GM18498 (cell line): ENCODE data around the gene APOO.

Source experiments
- ATAC-seq: cut with Tn5 transposase; IDR thresholded peaks from one replicate; pipeline ENCODE4 v1.9.1; 2021; ENCODE audit warnings: mild to moderate bottlenecking, moderate library complexity; ENCODE audit not compliant: unreplicated experiment

APOO gene

DNA sequence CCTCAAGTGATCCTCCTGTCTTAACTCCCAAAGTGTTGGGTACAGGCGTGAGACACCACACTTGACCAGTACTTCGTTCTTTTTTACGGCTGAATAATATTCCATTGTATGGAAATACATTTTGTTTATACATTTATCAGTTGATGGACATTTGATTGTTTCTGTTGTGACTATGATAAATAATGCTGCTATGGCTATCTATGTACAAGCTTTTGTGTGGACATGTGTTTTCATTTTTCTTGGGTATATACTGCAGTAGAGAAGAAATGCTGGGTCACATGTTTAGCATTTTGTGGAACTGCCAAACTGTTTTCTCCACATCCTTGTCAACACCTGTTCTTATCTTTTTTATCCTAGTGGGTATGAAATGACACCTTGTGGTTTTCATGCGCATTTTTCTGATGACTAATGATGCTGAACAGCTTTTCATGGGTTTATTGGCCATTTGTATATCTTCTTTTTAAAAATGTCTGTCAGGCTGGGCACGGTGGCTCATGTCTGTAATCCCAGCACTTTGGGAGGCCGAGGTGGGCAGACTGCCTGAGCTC lies 87.4 kb downstream of the APOO start:
- no peak for ATAC-seq

DNA sequence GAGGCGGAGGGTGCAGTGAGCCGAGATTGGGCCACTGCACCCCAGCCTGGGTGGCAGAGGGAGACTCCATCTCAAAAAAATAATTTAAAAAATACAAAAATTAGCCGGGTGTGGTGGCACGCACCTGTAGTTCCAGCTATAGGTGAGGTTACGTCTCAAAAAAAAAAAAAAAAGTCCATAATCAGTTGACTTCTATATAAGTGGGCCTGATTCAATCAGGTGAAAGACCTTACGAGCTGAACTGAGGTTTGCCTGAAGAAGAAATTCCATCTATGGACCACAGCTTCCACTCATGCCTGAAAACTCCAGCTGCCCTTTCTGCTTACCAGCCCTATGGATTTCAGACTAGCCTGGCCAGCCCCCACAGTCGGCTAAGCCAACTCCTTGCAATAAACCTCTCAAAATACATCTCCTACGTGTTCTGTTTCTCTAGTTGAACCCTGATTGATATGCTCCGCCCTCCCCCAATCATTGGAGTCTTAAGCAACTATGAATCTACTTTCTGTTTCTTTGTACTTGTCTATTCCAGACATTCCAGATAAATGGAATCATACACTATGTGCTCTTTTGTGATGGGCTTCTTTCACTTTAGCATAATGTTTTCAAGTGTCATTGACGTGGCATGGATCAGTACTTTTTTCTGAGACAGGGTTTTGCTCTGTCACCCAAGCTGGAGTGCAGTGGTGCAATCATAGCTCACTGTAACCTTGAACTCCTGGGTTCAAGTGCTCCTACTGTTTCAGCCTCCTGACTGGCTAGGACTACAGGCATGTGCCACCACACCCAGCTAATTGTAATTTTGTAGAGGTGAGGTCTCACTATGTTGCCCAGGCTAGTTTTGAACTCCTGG lies 88.1 kb downstream of the APOO start:
- ATAC-seq, result no peak

DNA sequence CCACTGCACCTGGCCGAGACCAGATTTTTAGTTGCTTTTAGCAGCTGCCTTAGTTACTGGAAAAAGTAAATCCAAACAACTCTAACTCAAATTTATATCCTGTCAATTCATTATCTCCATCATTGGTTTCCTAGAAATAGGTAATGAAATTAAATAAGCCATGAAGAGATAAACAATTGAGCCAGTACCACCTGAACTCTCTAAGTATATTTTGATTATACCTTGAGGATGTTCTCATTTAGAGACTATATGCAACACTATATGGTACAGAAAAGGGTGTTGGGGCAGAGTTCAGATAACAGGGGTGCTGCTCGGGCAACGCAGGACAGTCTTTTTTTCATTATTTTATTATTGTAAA lies 89.8 kb downstream of the APOO start:
- no peak for ATAC-seq

DNA sequence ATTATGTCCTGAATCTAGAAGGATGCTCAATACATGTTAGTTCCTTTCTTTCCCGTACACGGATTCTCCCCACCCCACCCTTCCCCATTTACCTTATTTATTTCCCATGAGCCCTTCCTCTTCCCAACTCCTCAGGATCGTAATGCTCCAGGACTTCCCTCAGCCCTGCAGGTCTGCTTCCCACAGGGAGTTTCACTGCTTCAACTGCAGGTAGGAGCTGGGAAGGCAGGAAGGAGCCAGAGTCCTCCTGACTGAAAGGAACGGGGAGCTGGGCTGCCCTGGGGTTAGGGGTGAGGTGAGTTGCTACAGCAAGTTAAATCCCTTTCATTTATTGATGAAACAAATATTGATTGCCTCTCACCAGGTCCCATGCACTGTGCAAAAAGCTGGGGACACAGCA lies 91.6 kb downstream of the APOO start:
- no peak for ATAC-seq

DNA sequence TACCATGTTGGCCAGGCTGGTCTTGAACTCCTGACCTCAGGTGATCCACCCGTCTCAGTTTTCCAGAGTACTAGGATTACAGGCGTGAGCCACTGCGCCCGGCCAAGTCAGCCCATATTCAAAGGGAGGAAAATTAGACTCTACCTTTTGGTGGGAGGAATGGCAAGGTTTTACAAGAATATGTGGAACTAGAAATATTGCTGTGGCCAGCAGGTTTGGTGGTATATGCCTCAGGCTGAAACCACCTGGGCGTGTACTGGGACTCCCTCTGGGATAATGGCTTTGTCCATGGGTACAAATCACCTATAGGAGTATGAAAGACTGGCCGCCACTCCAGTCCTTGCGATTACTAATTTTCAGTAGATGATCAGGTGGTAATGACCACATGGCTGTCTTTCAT lies 92.4 kb downstream of the APOO start:
- no peak for ATAC-seq

DNA sequence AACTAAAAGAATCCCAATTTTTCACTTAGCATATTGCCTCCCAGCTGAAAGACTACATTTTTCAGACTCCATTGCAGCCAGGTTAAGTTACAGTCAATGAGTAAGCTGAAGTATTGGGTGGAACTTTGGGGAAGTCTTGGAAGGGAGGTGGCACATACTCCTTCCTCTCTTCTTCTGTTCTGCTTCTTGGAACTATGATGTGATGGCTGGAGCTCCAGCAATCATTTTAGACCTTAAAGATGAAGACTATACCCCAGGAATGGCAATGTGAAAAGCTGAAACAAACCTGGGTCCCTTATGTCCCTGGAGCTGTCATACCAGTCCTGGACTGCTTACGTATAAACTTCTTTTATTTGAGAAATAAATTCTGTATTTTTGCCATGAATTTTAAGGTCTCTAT lies 93.9 kb downstream of the APOO start:
- no peak for ATAC-seq

DNA sequence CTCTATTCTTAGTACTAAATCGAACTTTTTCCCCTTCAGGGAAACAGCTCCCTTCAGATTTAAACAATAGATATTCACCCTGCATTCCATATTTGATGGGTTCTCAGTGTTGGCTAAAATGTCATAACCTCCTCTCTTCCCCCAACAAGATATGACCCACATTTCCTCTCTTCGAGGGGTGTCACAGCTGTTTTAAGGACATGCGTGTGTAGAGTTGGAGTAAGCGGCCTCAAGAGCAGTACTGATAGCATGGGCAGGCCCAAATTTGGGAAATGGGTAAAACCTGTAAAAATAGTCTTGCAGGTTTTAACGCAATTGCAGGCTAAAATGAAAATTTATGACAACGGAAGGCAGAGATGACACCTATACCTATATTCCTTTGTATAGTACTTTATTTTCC lies 96.1 kb downstream of the APOO start:
- no peak for ATAC-seq

DNA sequence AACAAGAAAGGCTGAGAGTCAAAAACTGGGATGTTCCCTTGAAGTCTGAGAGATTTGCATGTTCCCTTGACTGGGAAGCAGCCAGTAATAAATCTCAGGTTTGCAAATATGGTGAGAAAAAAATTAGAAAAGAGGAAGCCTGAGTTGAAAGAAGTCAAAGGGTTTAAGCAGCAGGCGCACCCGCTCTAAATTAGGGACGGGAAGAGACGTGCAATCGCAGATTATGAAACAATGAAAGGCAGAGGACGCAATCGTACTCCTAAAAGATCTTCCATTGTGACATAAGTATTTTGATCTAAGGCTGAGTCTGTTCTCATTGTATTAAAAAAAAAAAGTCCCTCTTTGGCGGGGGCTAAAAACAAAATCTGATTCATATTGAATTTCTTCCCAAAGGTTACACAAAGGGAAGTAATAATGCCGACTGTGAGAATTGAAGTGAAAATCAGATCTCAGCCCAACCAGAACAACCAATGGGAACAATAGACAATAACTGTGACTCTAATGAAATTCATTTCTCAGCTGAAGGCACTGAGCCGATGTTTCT lies 96.6 kb downstream of the APOO start:
- no peak for ATAC-seq

DNA sequence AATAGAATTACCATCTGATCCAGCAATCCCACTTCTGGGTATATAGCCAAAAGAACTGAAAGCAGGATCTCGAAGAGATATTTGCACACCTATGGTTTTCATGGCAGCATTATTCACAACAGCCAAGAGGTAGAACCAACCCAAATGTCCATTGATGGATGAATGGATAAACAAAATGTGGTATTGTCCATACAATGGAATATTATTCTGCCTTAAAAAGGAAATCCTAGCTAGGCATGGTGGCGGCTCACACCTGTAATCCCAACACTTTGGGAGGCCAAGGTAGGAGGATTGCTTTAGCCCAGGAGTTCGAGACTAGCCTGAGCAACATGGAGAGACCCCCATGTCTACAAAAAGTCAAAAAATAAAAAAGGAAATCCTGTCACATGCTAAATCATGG lies 97.5 kb downstream of the APOO start:
- no peak for ATAC-seq

DNA sequence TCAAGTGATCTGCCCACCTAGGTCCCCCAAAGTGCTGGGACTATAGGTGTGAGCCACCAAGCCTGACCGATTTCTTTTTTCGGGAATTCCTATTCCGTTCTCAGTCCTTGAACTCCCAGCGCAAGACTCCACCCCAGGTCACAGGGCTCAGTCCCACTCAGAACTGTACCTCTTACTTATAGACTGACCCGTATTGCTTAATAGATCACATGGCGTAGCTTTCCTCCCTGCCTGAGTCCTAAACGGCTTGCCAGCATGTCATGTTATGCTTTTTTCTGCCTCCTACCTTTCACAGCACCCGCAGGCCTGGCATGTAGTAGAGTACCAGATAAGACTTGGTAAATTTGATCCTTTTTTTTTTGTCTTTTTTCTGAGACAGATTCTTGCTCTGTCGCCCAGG lies 102.3 kb downstream of the APOO start:
- no peak for ATAC-seq

DNA sequence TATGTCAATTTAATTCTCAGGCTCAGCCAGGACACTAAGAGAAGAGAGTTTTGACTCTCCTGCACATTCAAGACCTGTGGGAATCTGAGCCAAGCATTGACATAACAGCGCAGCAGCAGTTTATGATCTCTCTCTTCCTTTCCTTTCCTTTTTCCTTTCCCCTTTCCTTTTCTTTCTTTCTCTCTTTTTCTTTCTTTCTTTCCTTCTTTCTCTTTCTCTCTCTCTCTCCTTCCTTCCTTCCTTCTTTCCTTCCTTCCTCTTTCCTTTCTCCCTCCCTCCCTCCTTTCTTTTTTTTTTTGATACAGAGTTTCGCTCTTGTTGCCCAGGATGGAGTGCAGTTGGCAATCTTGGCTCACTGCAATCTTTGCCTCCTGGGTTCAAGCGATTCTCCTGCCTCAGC lies 103.2 kb downstream of the APOO start:
- no peak for ATAC-seq

DNA sequence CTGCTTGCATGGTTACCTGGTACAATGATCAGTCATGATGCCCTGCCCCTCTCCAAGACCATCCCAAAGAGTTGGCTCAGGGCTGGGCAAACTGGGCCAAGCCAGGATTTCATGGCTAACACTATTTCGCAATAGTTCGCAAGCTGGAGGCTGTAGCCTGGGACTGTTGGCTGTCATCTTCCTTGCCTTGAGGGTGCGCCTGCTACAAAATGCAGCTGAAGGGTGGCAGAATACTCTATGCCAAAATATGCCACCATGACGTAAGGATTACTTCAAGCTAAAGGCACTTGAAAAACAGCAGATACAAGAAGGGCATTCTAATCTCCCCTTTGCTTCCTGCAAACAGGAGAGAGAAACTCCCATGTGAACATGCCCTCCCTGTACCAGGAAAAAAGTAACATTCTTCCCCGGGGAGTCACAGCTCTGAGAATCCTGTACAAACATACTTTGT lies 103.8 kb downstream of the APOO start:
- ATAC-seq, result no peak

DNA sequence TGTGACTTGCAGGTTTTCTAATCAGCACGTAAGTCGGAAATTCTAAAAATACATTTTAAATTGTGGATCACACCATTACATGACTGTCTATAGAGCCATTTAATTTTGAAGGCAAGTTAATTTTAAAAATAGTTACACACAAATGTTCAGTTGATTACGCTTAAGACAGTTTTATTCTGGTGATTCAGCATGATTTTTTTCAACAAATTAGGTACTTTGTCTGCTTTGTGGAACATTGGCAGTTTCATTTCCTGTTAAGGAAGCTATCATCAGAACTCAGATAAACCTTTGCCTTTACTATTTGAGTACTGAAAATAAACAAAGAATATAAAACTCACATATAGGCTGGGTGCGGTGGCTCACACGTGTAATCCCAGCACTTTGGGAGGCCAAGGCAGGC lies 105.3 kb downstream of the APOO start:
- ATAC-seq, result no peak

DNA sequence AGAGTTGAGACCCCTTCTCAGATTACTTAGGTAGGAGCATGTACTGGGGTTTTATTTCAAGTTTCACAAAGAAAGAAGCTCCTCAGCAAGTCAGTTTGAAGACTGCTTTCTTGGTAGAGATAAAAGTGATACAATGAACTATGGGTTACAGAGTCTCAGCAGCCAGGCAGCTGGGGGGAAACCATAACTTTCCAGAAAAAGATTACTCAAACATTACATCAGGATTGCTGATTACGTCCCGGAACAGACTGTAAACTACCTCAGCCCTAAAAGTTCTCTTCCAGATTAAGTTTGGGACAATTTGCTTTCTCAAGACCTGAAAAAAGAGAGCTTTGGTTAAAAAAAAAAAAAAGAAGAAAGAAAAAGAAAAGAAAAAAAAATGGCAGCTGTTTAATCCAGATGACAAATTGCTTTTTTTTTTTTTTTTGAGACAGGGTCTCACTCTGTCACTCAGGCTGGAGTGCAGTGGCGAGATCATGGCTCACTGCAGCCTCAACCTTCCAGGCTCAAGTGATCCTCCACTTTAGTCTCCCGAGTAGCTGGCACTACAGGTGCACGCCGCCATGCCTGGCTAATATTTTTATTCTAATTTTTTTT lies 108.2 kb downstream of the APOO start:
- ATAC-seq, result no peak

DNA sequence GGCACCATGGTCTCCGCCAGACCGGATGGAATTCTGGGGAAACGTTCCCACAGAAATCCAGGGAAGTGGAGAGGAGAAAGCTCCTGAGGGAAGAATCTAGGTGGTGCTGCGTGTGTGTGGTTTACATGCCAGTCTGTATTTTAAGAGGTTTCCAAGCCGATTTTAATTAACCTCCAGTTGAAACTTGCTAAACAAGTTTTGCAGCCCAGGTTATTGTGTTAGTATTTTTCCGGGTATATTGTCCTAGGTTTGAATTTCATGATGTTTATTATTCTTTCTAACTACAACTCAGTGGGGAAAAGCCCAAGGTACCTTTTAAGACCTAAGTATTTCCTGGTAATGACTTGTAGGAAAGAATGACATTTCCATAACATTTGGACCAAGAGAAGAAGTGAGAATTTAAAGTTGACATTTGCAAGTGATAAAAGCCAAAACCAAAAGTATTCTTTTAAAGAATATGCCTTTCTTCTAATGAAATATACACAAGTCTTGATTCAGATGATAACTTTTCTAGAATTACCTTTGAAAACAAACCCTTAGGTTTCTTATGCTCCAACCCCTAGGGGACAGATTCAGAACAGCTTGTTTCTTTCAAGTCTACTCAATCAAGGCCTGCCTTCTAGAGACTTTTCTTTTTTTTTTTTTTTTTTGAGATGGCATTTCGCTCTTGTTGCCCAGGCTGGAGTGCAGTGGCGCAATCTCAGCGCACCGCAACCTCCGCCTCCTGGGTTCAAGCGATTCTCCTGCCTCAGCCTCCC lies 110.2 kb downstream of the APOO start:
- no peak for ATAC-seq

DNA sequence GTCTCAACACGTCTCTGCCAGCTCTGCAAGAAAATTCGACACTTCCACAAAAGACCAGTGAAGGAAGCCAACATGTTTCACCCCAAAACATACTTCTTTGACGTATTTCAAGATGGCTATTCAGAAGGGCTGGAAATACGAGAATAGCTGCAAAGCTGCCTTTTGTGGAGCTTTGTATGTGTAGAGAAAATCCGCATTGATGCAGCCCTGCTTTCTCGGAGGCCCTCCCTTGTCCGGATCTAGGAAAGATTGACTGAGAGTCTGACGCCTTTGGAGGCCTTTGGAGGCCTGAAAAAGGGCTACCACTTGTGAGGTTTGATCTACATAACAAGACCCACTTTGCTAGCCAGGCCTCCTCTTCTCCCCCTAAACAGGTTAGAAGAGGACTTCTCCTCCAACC lies 112.5 kb downstream of the APOO start:
- ATAC-seq, result no peak

DNA sequence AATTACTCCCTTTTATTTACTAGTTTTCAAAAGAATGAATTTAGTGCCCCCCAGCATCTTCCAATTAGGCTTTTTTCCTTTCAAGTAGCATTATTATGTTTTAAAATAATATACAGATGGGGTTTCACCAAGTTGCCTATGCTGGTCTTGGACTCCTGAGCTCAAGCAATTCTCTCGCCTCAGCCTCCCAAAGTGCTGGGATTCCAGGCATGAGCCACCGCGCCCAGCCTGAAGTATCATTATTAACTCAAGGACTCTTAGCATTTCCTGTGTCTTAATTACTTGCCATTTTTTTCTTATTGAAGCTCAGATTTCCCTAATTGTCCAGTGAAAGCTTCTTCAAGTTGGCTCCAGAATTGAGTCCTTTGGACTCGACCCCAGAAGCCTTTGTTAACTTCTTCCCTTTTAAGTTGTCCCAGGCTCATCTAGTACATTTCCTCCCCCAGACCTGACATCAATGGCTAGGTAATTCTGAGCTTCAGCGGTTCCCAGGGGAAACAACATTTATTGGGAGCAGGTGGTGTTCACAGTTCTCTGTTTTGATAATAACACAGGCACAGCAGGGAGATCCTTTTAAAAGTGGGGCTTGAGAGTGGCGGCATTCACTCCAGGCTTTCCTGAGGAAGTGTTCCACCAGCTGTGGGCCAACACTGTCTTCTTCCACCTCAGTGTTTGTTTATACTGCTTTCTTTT lies 114.7 kb downstream of the APOO start:
- no peak for ATAC-seq

DNA sequence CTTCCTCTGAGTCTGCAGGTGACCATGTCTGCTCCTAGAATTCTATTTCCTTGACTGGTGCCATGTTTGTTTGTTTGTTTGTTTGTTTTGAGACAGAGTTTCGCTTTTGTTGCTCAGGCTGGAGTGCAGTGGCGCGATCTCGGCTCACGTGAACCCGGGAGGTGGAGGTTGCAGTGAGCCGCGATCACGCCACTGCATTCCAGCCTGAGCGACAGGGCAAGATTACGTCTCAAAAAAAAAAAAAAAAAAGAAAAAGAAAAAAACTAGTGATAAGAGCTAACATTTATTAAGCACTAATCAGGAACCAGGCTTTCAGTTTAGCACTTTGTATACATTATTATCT lies 117.6 kb downstream of the APOO start:
- ATAC-seq, result no peak

DNA sequence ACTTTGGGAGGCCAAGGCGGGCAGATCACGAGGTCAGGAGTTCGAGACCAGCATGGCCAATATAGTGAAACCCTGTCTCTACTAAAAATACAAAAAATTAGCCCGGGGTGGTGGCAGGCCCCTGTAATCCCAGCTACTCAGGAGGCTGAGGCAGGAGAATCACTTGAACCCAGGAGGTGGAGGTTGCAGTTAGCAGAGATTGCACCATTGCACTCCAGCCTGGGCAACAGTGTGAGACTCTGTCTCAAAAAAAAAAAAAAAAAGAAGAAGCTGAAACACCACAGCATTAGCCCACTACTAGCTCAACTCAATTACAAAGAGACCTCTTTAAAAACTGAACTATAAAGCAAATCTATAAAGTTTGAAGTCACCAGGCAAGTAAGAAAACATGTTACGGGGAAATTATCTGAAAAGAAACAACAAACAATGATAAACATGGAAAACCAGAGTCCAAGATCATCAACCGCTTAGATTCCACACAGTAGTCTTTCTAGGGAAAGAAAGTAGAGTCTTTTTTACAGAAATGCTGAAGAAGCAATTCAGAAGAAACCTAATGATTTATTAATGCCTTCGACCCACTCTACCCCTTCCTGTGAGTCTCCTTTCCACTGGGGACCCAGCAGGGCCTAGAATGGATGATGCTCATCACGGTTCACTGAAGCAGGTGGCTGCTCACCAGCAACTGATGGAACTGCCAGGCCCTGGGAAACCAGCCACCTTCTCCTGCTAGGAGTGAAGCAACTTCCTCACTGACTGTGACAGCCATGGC lies 118.2 kb downstream of the APOO start:
- ATAC-seq, result no peak

DNA sequence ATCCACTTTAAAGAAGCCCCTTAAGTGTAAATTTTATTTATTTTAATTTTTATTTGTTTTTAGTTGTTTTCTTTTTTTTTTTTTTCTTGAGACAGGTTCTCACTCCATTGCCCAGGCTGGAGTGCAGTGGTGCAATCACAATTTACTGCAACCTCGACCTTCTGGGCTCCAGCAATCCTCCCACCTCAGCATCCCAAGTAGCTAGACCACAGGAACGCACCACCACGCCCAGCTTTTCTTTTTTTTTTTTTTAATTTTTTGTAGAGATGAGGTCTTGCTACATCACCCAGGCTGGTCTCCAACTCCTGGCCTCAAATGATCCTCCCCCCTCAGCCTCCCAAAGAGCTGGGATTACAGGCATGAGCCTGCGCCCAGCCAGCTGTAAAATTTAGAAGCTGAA lies 118.8 kb downstream of the APOO start:
- ATAC-seq, result no peak
